Activated naive CD8-positive, alpha-beta T cell treated with anti-CD3 and anti-CD28 coated beads, Interleukin-2, amount 50 U/mL, for 24 hours (primary cell): ENCODE data around the gene NMNAT2.

Experiments used
- ATAC-seq: fragments of 150-1000 bp; cut with Tn5 transposase; one replicate; pipeline ENCODE4 v1.10.0; 2021
- DNase-seq: peaks from one replicate; pipeline ENCODE4 v3.0.0; 2021
- H3K27ac Mint-ChIP-seq: one replicate; pipeline ENCODE4 v1.8.0; 2021; ENCODE audit warnings: mild to moderate bottlenecking, mixed read lengths
- H3K27me3 Mint-ChIP-seq: one replicate; pipeline ENCODE4 v1.8.0; 2021; ENCODE audit warnings: mixed read lengths
- H3K36me3 Mint-ChIP-seq: one replicate; pipeline ENCODE4 v1.8.0; 2021; ENCODE audit warnings: low read depth, mixed read lengths
- H3K4me1 Mint-ChIP-seq: one replicate; pipeline ENCODE4 v1.8.0; 2021; ENCODE audit warnings: mixed read lengths
- H3K4me3 Mint-ChIP-seq: one replicate; pipeline ENCODE4 v1.8.0; 2021; ENCODE audit warnings: mild to moderate bottlenecking, moderate library complexity, mixed read lengths
- H3K9me3 Mint-ChIP-seq: one replicate; pipeline ENCODE4 v1.8.0; 2021; ENCODE audit warnings: mixed read lengths

NMNAT2 gene

GRCh38 chr1:183417772-183418491 lies at the start of gene NMNAT2:
TSS of gene NMNAT2 (minus strand) at chr1:183418380. CDS start at chr1:183418267, 113 bp downstream.
- Mint-ChIP-seq H3K27ac (no peak within 1 kb of the TSS), H3K4me3 (peak within 1 kb of the TSS; percentile 68), H3K9me3 (no peaks in the 10 kb centered on the region), H3K36me3 (no peaks in the 10 kb centered on the region), H3K27me3 (peaks cover 70% of the 10 kb centered on the region), H3K4me1 (peaks cover 24% of the 10 kb centered on the region)
- no peak for ATAC-seq
- DNase-seq = no peak

- DNase-seq (no peak), ATAC-seq (peak; percentile 10)
- Mint-ChIP-seq H3K27me3 (peaks cover 8% of the 10 kb centered on the region), H3K27ac (peak overlapping the region; percentile 55), H3K36me3 (peaks cover 3% of the 10 kb centered on the region), H3K4me3 (no peak overlapping the region), H3K9me3 (no peaks in the 10 kb centered on the region), H3K4me1 (peaks cover 41% of the 10 kb centered on the region)
These were observed 49.5 kb upstream of the NMNAT2 start for GRCh38 chr1:183467687-183468086.

GRCh38 chr1:183466781-183467180 lies 48.6 kb upstream of the NMNAT2 start:
- H3K4me1 Mint-ChIP-seq = peaks cover 39% of the 10 kb centered on the region
- peaks cover 11% of the 10 kb centered on the region for H3K27me3 Mint-ChIP-seq
- H3K4me3 Mint-ChIP-seq = no peak overlapping the region
- ATAC-seq (no peak), DNase-seq (no peak)
- H3K36me3 Mint-ChIP-seq = peaks cover 1% of the 10 kb centered on the region
- no peaks in the 10 kb centered on the region for H3K9me3 Mint-ChIP-seq
- H3K27ac Mint-ChIP-seq = no peak overlapping the region

GRCh38 chr1:183463566-183463965 lies 45.4 kb upstream of the NMNAT2 start:
- no peak for ATAC-seq
- Mint-ChIP-seq H3K4me1 (peaks cover 15% of the 10 kb centered on the region), H3K4me3 (no peak overlapping the region), H3K27me3 (peaks cover 24% of the 10 kb centered on the region), H3K27ac (no peak overlapping the region), H3K36me3 (no peaks in the 10 kb centered on the region), H3K9me3 (no peaks in the 10 kb centered on the region)
- no peak for DNase-seq

- no peak overlapping the region for H3K27ac Mint-ChIP-seq
- H3K9me3 Mint-ChIP-seq = no peaks in the 10 kb centered on the region
- peaks cover 37% of the 10 kb centered on the region for H3K27me3 Mint-ChIP-seq
- no peak overlapping the region for H3K4me3 Mint-ChIP-seq
- H3K36me3 Mint-ChIP-seq = no peaks in the 10 kb centered on the region
- DNase-seq = no peak
- no peak for ATAC-seq
- no peaks in the 10 kb centered on the region for H3K4me1 Mint-ChIP-seq
These were observed 43.2 kb upstream of the NMNAT2 start for GRCh38 chr1:183461350-183461749.

GRCh38 chr1:183460596-183460995 lies 42.4 kb upstream of the NMNAT2 start:
- no peak overlapping the region for H3K27ac Mint-ChIP-seq
- ATAC-seq (no peak), DNase-seq (no peak)
- H3K9me3 Mint-ChIP-seq = no peaks in the 10 kb centered on the region
- no peaks in the 10 kb centered on the region for H3K36me3 Mint-ChIP-seq
- H3K4me3 Mint-ChIP-seq = no peak overlapping the region
- H3K4me1 Mint-ChIP-seq = no peaks in the 10 kb centered on the region
- peaks cover 37% of the 10 kb centered on the region for H3K27me3 Mint-ChIP-seq

- Mint-ChIP-seq H3K36me3 (no peaks in the 10 kb centered on the region), H3K9me3 (no peaks in the 10 kb centered on the region), H3K27me3 (peaks cover 32% of the 10 kb centered on the region), H3K4me3 (no peak overlapping the region), H3K27ac (no peak overlapping the region), H3K4me1 (no peaks in the 10 kb centered on the region)
- DNase-seq (no peak), ATAC-seq (no peak)
These were observed 39.3 kb upstream of the NMNAT2 start for GRCh38 chr1:183457449-183457848.

- peaks cover 30% of the 10 kb centered on the region for H3K27me3 Mint-ChIP-seq
These were observed 38.6 kb upstream of the NMNAT2 start for GRCh38 chr1:183456826-183457225.

GRCh38 chr1:183454377-183454776 lies 36.2 kb upstream of the NMNAT2 start:
- H3K9me3 Mint-ChIP-seq = no peaks in the 10 kb centered on the region
- no peak for ATAC-seq

More at GRCh38 chr1:183456826-183457225, 38.6 kb upstream of the NMNAT2 start:
- Mint-ChIP-seq H3K27ac (no peak overlapping the region), H3K36me3 (no peaks in the 10 kb centered on the region), H3K9me3 (no peaks in the 10 kb centered on the region), H3K4me1 (no peaks in the 10 kb centered on the region), H3K4me3 (no peak overlapping the region)
- DNase-seq = no peak
- no peak for ATAC-seq

GRCh38 chr1:183450093-183450492 lies 31.9 kb upstream of the NMNAT2 start:
- no peaks in the 10 kb centered on the region for H3K9me3 Mint-ChIP-seq
- no peak overlapping the region for H3K4me3 Mint-ChIP-seq
- no peaks in the 10 kb centered on the region for H3K36me3 Mint-ChIP-seq
- no peak for DNase-seq
- ATAC-seq = no peak
- no peaks in the 10 kb centered on the region for H3K4me1 Mint-ChIP-seq
- no peak overlapping the region for H3K27ac Mint-ChIP-seq
- H3K27me3 Mint-ChIP-seq = peaks cover 4% of the 10 kb centered on the region

More at GRCh38 chr1:183454377-183454776, 36.2 kb upstream of the NMNAT2 start:
- no peak for DNase-seq
- no peak overlapping the region for H3K27ac Mint-ChIP-seq
- H3K4me3 Mint-ChIP-seq = no peak overlapping the region
- no peaks in the 10 kb centered on the region for H3K36me3 Mint-ChIP-seq
- no peaks in the 10 kb centered on the region for H3K4me1 Mint-ChIP-seq
- H3K27me3 Mint-ChIP-seq = peaks cover 20% of the 10 kb centered on the region

GRCh38 chr1:183449223-183449770 lies 31.1 kb upstream of the NMNAT2 start:
- no peaks in the 10 kb centered on the region for H3K27me3 Mint-ChIP-seq
- H3K4me1 Mint-ChIP-seq = no peaks in the 10 kb centered on the region
- H3K9me3 Mint-ChIP-seq = no peaks in the 10 kb centered on the region
- ATAC-seq (no peak), DNase-seq (no peak)
- no peak overlapping the region for H3K27ac Mint-ChIP-seq
- H3K4me3 Mint-ChIP-seq = no peak overlapping the region
- no peaks in the 10 kb centered on the region for H3K36me3 Mint-ChIP-seq

- no peaks in the 10 kb centered on the region for H3K36me3 Mint-ChIP-seq
- no peak for ATAC-seq
- no peaks in the 10 kb centered on the region for H3K4me1 Mint-ChIP-seq
- no peak overlapping the region for H3K4me3 Mint-ChIP-seq
- DNase-seq = no peak
- peaks cover 2% of the 10 kb centered on the region for H3K27me3 Mint-ChIP-seq
- no peaks in the 10 kb centered on the region for H3K9me3 Mint-ChIP-seq
- H3K27ac Mint-ChIP-seq = no peak overlapping the region
These were observed 26.1 kb upstream of the NMNAT2 start for GRCh38 chr1:183444243-183444642.

- H3K36me3 Mint-ChIP-seq = no peaks in the 10 kb centered on the region
- H3K4me3 Mint-ChIP-seq = no peak overlapping the region
- no peak for DNase-seq
- H3K27me3 Mint-ChIP-seq = peaks cover 2% of the 10 kb centered on the region
- no peaks in the 10 kb centered on the region for H3K4me1 Mint-ChIP-seq
- no peaks in the 10 kb centered on the region for H3K9me3 Mint-ChIP-seq
- ATAC-seq = no peak
- no peak overlapping the region for H3K27ac Mint-ChIP-seq
These were observed 25.3 kb upstream of the NMNAT2 start for GRCh38 chr1:183443466-183443865.

GRCh38 chr1:183443011-183443410 lies 24.8 kb upstream of the NMNAT2 start:
- Mint-ChIP-seq H3K36me3 (no peaks in the 10 kb centered on the region), H3K9me3 (no peaks in the 10 kb centered on the region), H3K27ac (no peak overlapping the region), H3K27me3 (peaks cover 4% of the 10 kb centered on the region), H3K4me3 (no peak overlapping the region), H3K4me1 (no peaks in the 10 kb centered on the region)
- DNase-seq = no peak
- ATAC-seq = no peak

- DNase-seq = no peak
- Mint-ChIP-seq H3K27ac (no peak overlapping the region), H3K27me3 (peaks cover 13% of the 10 kb centered on the region), H3K4me3 (no peak overlapping the region), H3K4me1 (no peaks in the 10 kb centered on the region), H3K36me3 (no peaks in the 10 kb centered on the region), H3K9me3 (no peaks in the 10 kb centered on the region)
- ATAC-seq = no peak
These were observed 19.9 kb upstream of the NMNAT2 start for GRCh38 chr1:183438060-183438459.
